ENCODE measurements around the gene HTR1D. TPM values are rescaled to one million over a fixed set of nuclear protein-coding genes. Genes with fewer than 3 reads are reported as not detected.

HTR1D gene
- total RNA-seq, 3 donors from 2014 or later (not counting 1 experiment from before 2014, with no cell fraction given), result not detected

GRCh38 chr1:23159963-23160877 is 57.1 kb downstream of the HTR1D start:
- H3K9me3 ChIP-seq (ENCODE audit: control insufficient read depth, insufficient read depth, low read length), result no peaks in the 10 kb centered on the region

GRCh38 chr1:23156940-23157339 is 60.4 kb downstream of the HTR1D start:
- H3K4me3 ChIP-seq (ENCODE audit: low read length), result no peak overlapping the region
- H3K27me3 Mint-ChIP-seq (ENCODE audit: low read depth in 2 of 2), result no peaks in the 10 kb centered on the region
- peaks cover 18 to 21% of the 10 kb centered on the region in 2 donors for H3K4me1 Mint-ChIP-seq
- no peak overlapping the region for H3K4me3 Mint-ChIP-seq
- WGBS (ENCODE audit: insufficient coverage), result 100% methylated on average over 4 of the region's 4 CpGs
- no peak for ATAC-seq
- no peak for DNase-seq
- H3K36me3 Mint-ChIP-seq, result no peaks in the 10 kb centered on the region
- H3K9me3 ChIP-seq (ENCODE audit: control insufficient read depth, insufficient read depth, low read length), result no peaks in the 10 kb centered on the region
- no peak for TF ChIP-seq CTCF (IDR thresholded peaks at IDR 0.05)
- no peaks in the 10 kb centered on the region for H3K27me3 ChIP-seq (ENCODE audit: control insufficient read depth, insufficient read depth, low read length)
- H3K36me3 ChIP-seq (ENCODE audit: control insufficient read depth, insufficient read depth, low read length), result no peaks in the 10 kb centered on the region
- intact Hi-C loops (cut with micrococcal nuclease), result no loop called here
- no peaks in the 10 kb centered on the region for H3K4me1 ChIP-seq (ENCODE audit: control insufficient read depth, insufficient read depth, low read length)
- no peaks in the 10 kb centered on the region for H3K9me3 Mint-ChIP-seq
- H3K27ac Mint-ChIP-seq, result no peak overlapping the region
- no peak overlapping the region for H3K27ac ChIP-seq (ENCODE audit: low read length)

More at GRCh38 chr1:23159963-23160877, 57.1 kb downstream of the HTR1D start:
- intact Hi-C loops (cut with micrococcal nuclease), result no loop called here
- ATAC-seq (no peak), DNase-seq (no peak)
- Histone ChIP-seq H3K36me3 (ENCODE audit: control insufficient read depth, insufficient read depth, low read length) (no peaks in the 10 kb centered on the region), H3K4me1 (ENCODE audit: control insufficient read depth, insufficient read depth, low read length) (no peaks in the 10 kb centered on the region), H3K27ac (ENCODE audit: low read length) (no peak overlapping the region), H3K4me3 (ENCODE audit: low read length) (no peak overlapping the region), H3K27me3 (ENCODE audit: control insufficient read depth, insufficient read depth, low read length) (no peaks in the 10 kb centered on the region)
- H3K4me3 Mint-ChIP-seq, result no peak overlapping the region
- no CpG with 5 or more reads among the region's 5 CpGs for WGBS (ENCODE audit: insufficient coverage)
- no peaks in the 10 kb centered on the region for H3K9me3 Mint-ChIP-seq
- no peak for TF ChIP-seq CTCF (IDR thresholded peaks at IDR 0.05)
- no peaks in the 10 kb centered on the region for H3K36me3 Mint-ChIP-seq
- no peak overlapping the region for H3K27ac Mint-ChIP-seq
- no peaks in the 10 kb centered on the region for H3K27me3 Mint-ChIP-seq (ENCODE audit: low read depth in 2 of 2)
- H3K4me1 Mint-ChIP-seq, result peaks cover 30 to 33% of the 10 kb centered on the region in 2 donors

GRCh38 chr1:23152966-23153684 is 64.2 kb downstream of the HTR1D start:
- Histone ChIP-seq H3K36me3 (ENCODE audit: control insufficient read depth, insufficient read depth, low read length) (no peaks in the 10 kb centered on the region), H3K4me3 (ENCODE audit: low read length) (no peak overlapping the region), H3K9me3 (ENCODE audit: control insufficient read depth, insufficient read depth, low read length) (no peaks in the 10 kb centered on the region), H3K4me1 (ENCODE audit: control insufficient read depth, insufficient read depth, low read length) (no peaks in the 10 kb centered on the region), H3K27me3 (ENCODE audit: control insufficient read depth, insufficient read depth, low read length) (no peaks in the 10 kb centered on the region), H3K27ac (ENCODE audit: low read length) (no peak overlapping the region)
- TF ChIP-seq CTCF (IDR thresholded peaks at IDR 0.05), result no peak
- no peaks in the 10 kb centered on the region for H3K9me3 Mint-ChIP-seq
- peaks cover 25 to 29% of the 10 kb centered on the region in 2 donors for H3K4me1 Mint-ChIP-seq
- H3K27me3 Mint-ChIP-seq (ENCODE audit: low read depth in 2 of 2), result no peaks in the 10 kb centered on the region
- H3K4me3 Mint-ChIP-seq, result no peak overlapping the region
- ATAC-seq (no peak), DNase-seq (no peak)
- H3K36me3 Mint-ChIP-seq, result no peaks in the 10 kb centered on the region
- intact Hi-C loops (cut with micrococcal nuclease), result no loop called here
- H3K27ac Mint-ChIP-seq, result peak overlapping the region in 1 of 2 donors; percentile 1
- WGBS (ENCODE audit: insufficient coverage), result 95% methylated on average over 1 of the region's 1 CpG
